DMS53 treated with DMSO at 0.1 percent for 48 hours (cell line): ENCODE results near the gene CLCN6.

Experiments used
- DNase-seq: peaks from one replicate; lab custom pipeline; 2025; ENCODE audit not compliant: unreplicated experiment; lab: John Stamatoyannopoulos, UW

Gene CLCN6

GRCh38 chr1:11794446-11795237 is 11.3 kb upstream of the CLCN6 start:
- DNase-seq = no peak

GRCh38 chr1:11795238-11795890 is 10.6 kb upstream of the CLCN6 start:
- no peak for DNase-seq

- DNase-seq = no peak
These were observed 9.8 kb upstream of the CLCN6 start for GRCh38 chr1:11796036-11796828.

- DNase-seq = no peak
These were observed 8.3 kb upstream of the CLCN6 start for GRCh38 chr1:11797525-11798216.

- DNase-seq = no peak
These were observed 6.9 kb upstream of the CLCN6 start for GRCh38 chr1:11799099-11799498.

GRCh38 chr1:11799896-11800295 is 6.1 kb upstream of the CLCN6 start:
- no peak for DNase-seq

- no peak for DNase-seq
These were observed 5.6 kb upstream of the CLCN6 start for GRCh38 chr1:11800391-11800755.

GRCh38 chr1:11800756-11801433 is 5.1 kb upstream of the CLCN6 start:
- no peak for DNase-seq

- no peak for DNase-seq
These were observed 3.4 kb upstream of the CLCN6 start for GRCh38 chr1:11802616-11802972.

- no peak for DNase-seq
These were observed 2.8 kb upstream of the CLCN6 start for GRCh38 chr1:11802973-11803885.

GRCh38 chr1:11803924-11804665 is 1.9 kb upstream of the CLCN6 start:
- peak; percentile 60 for DNase-seq

GRCh38 chr1:11804666-11805421 is 1.1 kb upstream of the CLCN6 start:
- DNase-seq = no peak

GRCh38 chr1:11806307-11806936 is 431 bp downstream of the CLCN6 start:
- peak; percentile 72 for DNase-seq

GRCh38 chr1:11807133-11807532 is 1.1 kb downstream of the CLCN6 start:
- DNase-seq = no peak

- DNase-seq = no peak
These were observed 7.0 kb downstream of the CLCN6 start for GRCh38 chr1:11813021-11813420.

- DNase-seq = no peak
These were observed 11.2 kb downstream of the CLCN6 start for GRCh38 chr1:11817192-11817591.

GRCh38 chr1:11822091-11822490 is 16.1 kb downstream of the CLCN6 start:
- no peak for DNase-seq
